WTC11 (cell line): ENCODE measurements around the gene PSAT1. TPM values are rescaled to one million over a fixed set of nuclear protein-coding genes. Genes with fewer than 3 reads are reported as not detected.

Experiments used
- ATF2 ChIP-seq: sonication (generic); formaldehyde crosslinking; IDR thresholded peaks from 2 replicates; pipeline ENCODE4 v1.8.1; 2022; ENCODE audit warnings: low read depth, missing genetic modification reagents, borderline replicate concordance
- CDX4 ChIP-seq: fragments of 250-450 bp; sonication (Bioruptor Pico); IDR thresholded peaks from 2 replicates; pipeline ENCODE4 v1.9.0; 2021; ENCODE audit warnings: moderate library complexity, mild to moderate bottlenecking, inconsistent platforms, borderline replicate concordance
- ETV6 ChIP-seq: sonication (generic); formaldehyde crosslinking; IDR thresholded peaks from 2 replicates; pipeline ENCODE4 v1.8.1; 2022; ENCODE audit warnings: mild to moderate bottlenecking, missing genetic modification reagents
- FOXJ3 ChIP-seq: sonication (generic); formaldehyde crosslinking; IDR thresholded peaks from 2 replicates; pipeline ENCODE4 v1.9.0; 2021; ENCODE audit warnings: missing genetic modification reagents, mild to moderate bottlenecking, borderline replicate concordance
- FOXP4 ChIP-seq: sonication (generic); formaldehyde crosslinking; IDR thresholded peaks from 2 replicates; pipeline ENCODE4 v1.8.0; 2022; ENCODE audit warnings: mild to moderate bottlenecking, missing genetic modification reagents
- HMGXB4 ChIP-seq: sonication (generic); formaldehyde crosslinking; IDR thresholded peaks from 2 replicates; pipeline ENCODE4 v1.8.1; 2023; ENCODE audit warnings: mild to moderate bottlenecking, moderate library complexity, missing genetic modification reagents
- MLX ChIP-seq: sonication (generic); formaldehyde crosslinking; IDR thresholded peaks from 2 replicates; pipeline ENCODE4 v1.8.1; 2023; ENCODE audit warnings: mild to moderate bottlenecking, missing genetic modification reagents, moderate library complexity
- PRRX2 ChIP-seq: fragments of 250-450 bp; sonication (Bioruptor Pico); IDR thresholded peaks from 2 replicates; pipeline ENCODE4 v1.8.0; 2021; ENCODE audit warnings: mild to moderate bottlenecking
- SOX15 ChIP-seq: fragments of 250-450 bp; sonication (Bioruptor Pico); IDR thresholded peaks from 2 replicates; pipeline ENCODE4 v1.9.0; 2021; ENCODE audit warnings: mild to moderate bottlenecking
- SP1 ChIP-seq: sonication (generic); formaldehyde crosslinking; conservative IDR thresholded peaks from 2 replicates; pipeline ENCODE4 v1.8.1; 2022; ENCODE audit warnings: missing genetic modification reagents
- TCF7 ChIP-seq: sonication (generic); formaldehyde crosslinking; IDR thresholded peaks from 2 replicates; pipeline ENCODE4 v1.8.0; 2022; ENCODE audit warnings: mild to moderate bottlenecking, low read depth, missing genetic modification reagents, moderate library complexity
- TEAD1 ChIP-seq: sonication (generic); formaldehyde crosslinking; IDR thresholded peaks from 2 replicates; pipeline ENCODE4 v1.8.0; 2022; ENCODE audit warnings: mild to moderate bottlenecking, missing genetic modification reagents
- ZNF219 ChIP-seq: sonication (generic); formaldehyde crosslinking; IDR thresholded peaks from 2 replicates; pipeline ENCODE4 v1.8.0; 2023; ENCODE audit warnings: missing genetic modification reagents, mild to moderate bottlenecking, borderline replicate concordance
- ZNF416 ChIP-seq: fragments of 250-450 bp; sonication (Bioruptor Pico); IDR thresholded peaks from 2 replicates; pipeline ENCODE4 v1.9.0; 2021; ENCODE audit warnings: mild to moderate bottlenecking, inconsistent platforms
- ZNF425 ChIP-seq: fragments of 250-450 bp; sonication (Bioruptor Pico); conservative IDR thresholded peaks from 2 replicates; pipeline ENCODE4 v1.9.0; 2021; ENCODE audit warnings: mild to moderate bottlenecking
- ZNF671 ChIP-seq: fragments of 250-450 bp; sonication (Bioruptor Pico); IDR thresholded peaks from 2 replicates; pipeline ENCODE4 v1.8.0; 2021; ENCODE audit warnings: mild to moderate bottlenecking
- total RNA-seq: library from RNA; stranded (reverse); gene quantifications from 3 replicates; pipeline ENCODE4 v1.2.3, GENCODE V29; 2021
- TF ChIP-seq, protein P1 (sequence below): fragments of 250-450 bp; sonication (Bioruptor Pico); IDR thresholded peaks from 2 replicates; pipeline ENCODE4 v1.8.0; 2021; ENCODE audit warnings: mild to moderate bottlenecking
- TF ChIP-seq, protein P2 (sequence below): sonication (generic); formaldehyde crosslinking; IDR thresholded peaks from 2 replicates; pipeline ENCODE4 v1.8.0; 2022; ENCODE audit warnings: mild to moderate bottlenecking, missing genetic modification reagents
- TF ChIP-seq, protein P3 (sequence below): sonication (generic); formaldehyde crosslinking; IDR thresholded peaks from 2 replicates; pipeline ENCODE4 v1.8.0; 2023; ENCODE audit warnings: mild to moderate bottlenecking, missing genetic modification reagents
- TF ChIP-seq, protein P4 (sequence below): fragments of 250-450 bp; sonication (Bioruptor Pico); IDR thresholded peaks from 2 replicates; pipeline ENCODE4 v1.9.0; 2021; ENCODE audit warnings: mild to moderate bottlenecking

The PSAT1 gene
- total RNA-seq, 1 experiment from 2014 or later, result 240 TPM

DNA sequence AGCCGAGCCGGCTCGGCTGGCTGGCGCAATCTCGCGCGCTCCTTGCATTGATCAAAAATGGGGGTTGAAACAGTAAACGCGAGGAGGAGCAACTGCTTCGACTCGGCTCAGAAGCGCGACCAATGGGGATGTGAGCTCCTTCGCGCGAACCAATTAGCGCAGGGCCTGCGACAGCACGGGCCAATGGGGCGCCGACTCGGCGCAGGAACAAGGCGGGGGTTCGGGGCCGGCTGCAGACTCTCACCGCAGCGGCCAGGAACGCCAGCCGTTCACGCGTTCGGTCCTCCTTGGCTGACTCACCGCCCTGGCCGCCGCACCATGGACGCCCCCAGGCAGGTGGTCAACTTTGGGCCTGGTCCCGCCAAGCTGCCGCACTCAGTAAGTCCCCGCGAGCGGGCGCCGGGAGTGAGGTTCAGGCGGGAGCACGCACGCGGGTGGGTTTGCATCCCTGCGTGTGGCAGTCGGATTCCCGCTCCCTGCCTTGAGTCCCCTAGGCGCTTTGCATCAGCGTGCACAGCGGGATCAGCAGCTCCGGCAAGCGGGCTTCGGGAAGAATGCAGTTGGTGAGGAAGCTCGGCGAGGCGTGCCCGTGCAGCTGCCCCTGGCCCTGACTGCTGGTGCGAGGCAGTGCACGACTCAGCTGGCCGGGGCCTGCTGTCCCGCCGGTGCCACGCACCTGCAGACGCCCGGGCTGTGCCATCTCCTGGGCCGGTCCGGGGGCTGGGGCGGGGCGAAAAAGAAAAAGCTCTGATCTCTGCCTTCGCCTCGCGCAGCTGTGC is at the start of gene PSAT1 (continued):
- TF ChIP-seq MLX (CRISPR knock-in tag), result no peak
- TF ChIP-seq, protein P1, sequence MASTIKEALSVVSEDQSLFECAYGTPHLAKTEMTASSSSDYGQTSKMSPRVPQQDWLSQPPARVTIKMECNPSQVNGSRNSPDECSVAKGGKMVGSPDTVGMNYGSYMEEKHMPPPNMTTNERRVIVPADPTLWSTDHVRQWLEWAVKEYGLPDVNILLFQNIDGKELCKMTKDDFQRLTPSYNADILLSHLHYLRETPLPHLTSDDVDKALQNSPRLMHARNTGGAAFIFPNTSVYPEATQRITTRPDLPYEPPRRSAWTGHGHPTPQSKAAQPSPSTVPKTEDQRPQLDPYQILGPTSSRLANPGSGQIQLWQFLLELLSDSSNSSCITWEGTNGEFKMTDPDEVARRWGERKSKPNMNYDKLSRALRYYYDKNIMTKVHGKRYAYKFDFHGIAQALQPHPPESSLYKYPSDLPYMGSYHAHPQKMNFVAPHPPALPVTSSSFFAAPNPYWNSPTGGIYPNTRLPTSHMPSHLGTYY (CRISPR knock-in tag), result no peak
- TF ChIP-seq, protein P2, sequence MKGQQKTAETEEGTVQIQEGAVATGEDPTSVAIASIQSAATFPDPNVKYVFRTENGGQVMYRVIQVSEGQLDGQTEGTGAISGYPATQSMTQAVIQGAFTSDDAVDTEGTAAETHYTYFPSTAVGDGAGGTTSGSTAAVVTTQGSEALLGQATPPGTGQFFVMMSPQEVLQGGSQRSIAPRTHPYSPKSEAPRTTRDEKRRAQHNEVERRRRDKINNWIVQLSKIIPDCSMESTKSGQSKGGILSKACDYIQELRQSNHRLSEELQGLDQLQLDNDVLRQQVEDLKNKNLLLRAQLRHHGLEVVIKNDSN (CRISPR knock-in tag), result 0 out of 2 replicates have a peak, but pooled peaks have one; percentile 17
- TF ChIP-seq ZNF671 (CRISPR knock-in tag), result no peak
- TF ChIP-seq HMGXB4 (CRISPR knock-in tag), result peak; percentile 90; the same call in 1 of the 2 replicates
- TF ChIP-seq, protein P3, sequence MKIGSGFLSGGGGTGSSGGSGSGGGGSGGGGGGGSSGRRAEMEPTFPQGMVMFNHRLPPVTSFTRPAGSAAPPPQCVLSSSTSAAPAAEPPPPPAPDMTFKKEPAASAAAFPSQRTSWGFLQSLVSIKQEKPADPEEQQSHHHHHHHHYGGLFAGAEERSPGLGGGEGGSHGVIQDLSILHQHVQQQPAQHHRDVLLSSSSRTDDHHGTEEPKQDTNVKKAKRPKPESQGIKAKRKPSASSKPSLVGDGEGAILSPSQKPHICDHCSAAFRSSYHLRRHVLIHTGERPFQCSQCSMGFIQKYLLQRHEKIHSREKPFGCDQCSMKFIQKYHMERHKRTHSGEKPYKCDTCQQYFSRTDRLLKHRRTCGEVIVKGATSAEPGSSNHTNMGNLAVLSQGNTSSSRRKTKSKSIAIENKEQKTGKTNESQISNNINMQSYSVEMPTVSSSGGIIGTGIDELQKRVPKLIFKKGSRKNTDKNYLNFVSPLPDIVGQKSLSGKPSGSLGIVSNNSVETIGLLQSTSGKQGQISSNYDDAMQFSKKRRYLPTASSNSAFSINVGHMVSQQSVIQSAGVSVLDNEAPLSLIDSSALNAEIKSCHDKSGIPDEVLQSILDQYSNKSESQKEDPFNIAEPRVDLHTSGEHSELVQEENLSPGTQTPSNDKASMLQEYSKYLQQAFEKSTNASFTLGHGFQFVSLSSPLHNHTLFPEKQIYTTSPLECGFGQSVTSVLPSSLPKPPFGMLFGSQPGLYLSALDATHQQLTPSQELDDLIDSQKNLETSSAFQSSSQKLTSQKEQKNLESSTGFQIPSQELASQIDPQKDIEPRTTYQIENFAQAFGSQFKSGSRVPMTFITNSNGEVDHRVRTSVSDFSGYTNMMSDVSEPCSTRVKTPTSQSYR (CRISPR knock-in tag), result peak; percentile 61; the same call in 1 of the 2 replicates
- TF ChIP-seq FOXP4 (CRISPR knock-in tag), result peak; percentile 51; the same call in 1 of the 2 replicates
- 0 out of 2 replicates have a peak, but pooled peaks have one; percentile 7 for TF ChIP-seq PRRX2
- no peak for TF ChIP-seq TEAD1 (CRISPR knock-in tag)
- 0 out of 2 replicates have a peak, but pooled peaks have one; percentile 46 for TF ChIP-seq TCF7 (CRISPR knock-in tag)
- TF ChIP-seq, protein P4, sequence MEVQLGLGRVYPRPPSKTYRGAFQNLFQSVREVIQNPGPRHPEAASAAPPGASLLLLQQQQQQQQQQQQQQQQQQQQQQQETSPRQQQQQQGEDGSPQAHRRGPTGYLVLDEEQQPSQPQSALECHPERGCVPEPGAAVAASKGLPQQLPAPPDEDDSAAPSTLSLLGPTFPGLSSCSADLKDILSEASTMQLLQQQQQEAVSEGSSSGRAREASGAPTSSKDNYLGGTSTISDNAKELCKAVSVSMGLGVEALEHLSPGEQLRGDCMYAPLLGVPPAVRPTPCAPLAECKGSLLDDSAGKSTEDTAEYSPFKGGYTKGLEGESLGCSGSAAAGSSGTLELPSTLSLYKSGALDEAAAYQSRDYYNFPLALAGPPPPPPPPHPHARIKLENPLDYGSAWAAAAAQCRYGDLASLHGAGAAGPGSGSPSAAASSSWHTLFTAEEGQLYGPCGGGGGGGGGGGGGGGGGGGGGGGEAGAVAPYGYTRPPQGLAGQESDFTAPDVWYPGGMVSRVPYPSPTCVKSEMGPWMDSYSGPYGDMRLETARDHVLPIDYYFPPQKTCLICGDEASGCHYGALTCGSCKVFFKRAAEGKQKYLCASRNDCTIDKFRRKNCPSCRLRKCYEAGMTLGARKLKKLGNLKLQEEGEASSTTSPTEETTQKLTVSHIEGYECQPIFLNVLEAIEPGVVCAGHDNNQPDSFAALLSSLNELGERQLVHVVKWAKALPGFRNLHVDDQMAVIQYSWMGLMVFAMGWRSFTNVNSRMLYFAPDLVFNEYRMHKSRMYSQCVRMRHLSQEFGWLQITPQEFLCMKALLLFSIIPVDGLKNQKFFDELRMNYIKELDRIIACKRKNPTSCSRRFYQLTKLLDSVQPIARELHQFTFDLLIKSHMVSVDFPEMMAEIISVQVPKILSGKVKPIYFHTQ (CRISPR knock-in tag), result no peak
- TF ChIP-seq FOXJ3 (CRISPR knock-in tag), result no peak
- TF ChIP-seq ZNF219 (CRISPR knock-in tag), result no peak
- no peak for TF ChIP-seq ZNF425
- TF ChIP-seq CDX4, result no peak
- TF ChIP-seq ATF2 (CRISPR knock-in tag), result no peak; the same call in 1 of the 2 replicates
- no peak for TF ChIP-seq ZNF416 (CRISPR knock-in tag)
- peak; percentile 73 for TF ChIP-seq SP1 (CRISPR knock-in tag)
- peak; percentile 67 for TF ChIP-seq ETV6
- TF ChIP-seq SOX15, result no peak
